Ovary (tissue), 3 donors: ENCODE data around the gene SLC4A3.

Source experiments
- CTCF ChIP-seq, 3 donors: fragments of 450-650 bp in 2 of 3; fragments of 200-600 bp in 1 of 3; IDR thresholded peaks; one replicate each; pipeline versions ENCODE4 v1.5.1 to v1.8.0; 2016 to 2022; ENCODE audit warnings: antibody characterized with exemption in 3 of 3, mild to moderate bottlenecking in 1 of 3
- EP300 ChIP-seq: sonication (generic); formaldehyde crosslinking; IDR thresholded peaks from one replicate; pipeline ENCODE4 v1.6.1; 2017; ENCODE audit warnings: antibody characterized with exemption
- POLR2A ChIP-seq: fragments of 450-650 bp; IDR thresholded peaks from one replicate; pipeline ENCODE4 v1.6.1; 2017; ENCODE audit warnings: antibody characterized with exemption, mild to moderate bottlenecking, moderate library complexity
- donor health status: DM: no; HTN: no; CAD: no.

DNA sequence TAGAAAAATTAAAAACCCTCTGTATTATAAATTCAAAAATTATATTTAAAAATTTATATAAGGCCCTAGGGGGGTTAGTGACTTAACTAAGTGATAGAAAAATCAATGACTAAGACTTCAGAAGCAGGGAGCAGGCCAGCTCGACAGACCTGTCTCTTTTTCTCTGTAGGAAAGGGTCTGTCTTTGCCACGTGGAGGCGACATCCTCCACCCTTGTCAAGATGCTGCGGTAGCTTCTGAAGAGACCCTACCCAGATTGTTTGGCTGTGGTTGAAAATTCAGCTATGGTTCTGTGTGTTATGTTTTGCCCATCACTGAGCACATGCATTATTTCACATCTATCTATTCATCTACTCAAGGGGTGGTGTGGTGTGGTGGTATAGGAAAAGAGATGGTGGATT, 8.2 kb upstream of the SLC4A3 start:
- no peak for TF ChIP-seq POLR2A
- no peak for TF ChIP-seq CTCF (IDR thresholded peaks at IDR 0.05)
- no peak for TF ChIP-seq EP300
